ENCODE measurements around the gene DHCR24. TPM values are rescaled to one million over a fixed set of nuclear protein-coding genes. Genes with fewer than 3 reads are reported as not detected.

Gene DHCR24
- total and polyA plus RNA-seq, 2 of the 13 experiments (the other 11 are each of a cell fraction or from before 2014, with no cell fraction given): 374 to 448 TPM

GRCh38 chr1:54888080-54888733 is 1.2 kb upstream of the DHCR24 start (continued):
- TF ChIP-seq GTF3A (CRISPR knock-in tag; conservative IDR thresholded peaks at IDR 0.05) (0 out of 2 replicates have a peak, but pooled peaks have one; percentile 23), ZNF251 (CRISPR knock-in tag; IDR thresholded peaks at IDR 0.05) (no peak), SOX6 (IDR thresholded peaks at IDR 0.05) (no peak), SOX6 (CRISPR knock-in tag; IDR thresholded peaks at IDR 0.05) (peak; percentile 100), ZNF101 (CRISPR knock-in tag; IDR thresholded peaks at IDR 0.05; ENCODE audit: borderline replicate concordance, low read depth) (no peak), ZNF646 (CRISPR knock-in tag; IDR thresholded peaks at IDR 0.05) (no peak), SUZ12 (IDR thresholded peaks at IDR 0.05; ENCODE audit: low read depth, low read length) (no peak), SAP130 (CRISPR knock-in tag; IDR thresholded peaks at IDR 0.05; ENCODE audit: low read depth) (peak; percentile 94), ZNF230 (CRISPR knock-in tag; IDR thresholded peaks at IDR 0.05) (no peak), U2AF2 (IDR thresholded peaks at IDR 0.05; ENCODE audit: low read depth, low read length) (no peak), SIN3A (IDR thresholded peaks at IDR 0.05; ENCODE audit: borderline replicate concordance, low read depth, low read length) (peak; percentile 22; the same call in 1 of the 2 replicates), SETDB1 (CRISPR knock-in tag; IDR thresholded peaks at IDR 0.05; ENCODE audit: borderline replicate concordance) (no peak), ZNF891 (CRISPR knock-in tag; IDR thresholded peaks at IDR 0.05) (no peak)
- TF ChIP-seq, protein P1, sequence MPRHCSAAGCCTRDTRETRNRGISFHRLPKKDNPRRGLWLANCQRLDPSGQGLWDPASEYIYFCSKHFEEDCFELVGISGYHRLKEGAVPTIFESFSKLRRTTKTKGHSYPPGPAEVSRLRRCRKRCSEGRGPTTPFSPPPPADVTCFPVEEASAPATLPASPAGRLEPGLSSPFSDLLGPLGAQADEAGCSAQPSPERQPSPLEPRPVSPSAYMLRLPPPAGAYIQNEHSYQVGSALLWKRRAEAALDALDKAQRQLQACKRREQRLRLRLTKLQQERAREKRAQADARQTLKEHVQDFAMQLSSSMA (CRISPR knock-in tag; IDR thresholded peaks at IDR 0.05): no peak
- TF ChIP-seq, protein P2, sequence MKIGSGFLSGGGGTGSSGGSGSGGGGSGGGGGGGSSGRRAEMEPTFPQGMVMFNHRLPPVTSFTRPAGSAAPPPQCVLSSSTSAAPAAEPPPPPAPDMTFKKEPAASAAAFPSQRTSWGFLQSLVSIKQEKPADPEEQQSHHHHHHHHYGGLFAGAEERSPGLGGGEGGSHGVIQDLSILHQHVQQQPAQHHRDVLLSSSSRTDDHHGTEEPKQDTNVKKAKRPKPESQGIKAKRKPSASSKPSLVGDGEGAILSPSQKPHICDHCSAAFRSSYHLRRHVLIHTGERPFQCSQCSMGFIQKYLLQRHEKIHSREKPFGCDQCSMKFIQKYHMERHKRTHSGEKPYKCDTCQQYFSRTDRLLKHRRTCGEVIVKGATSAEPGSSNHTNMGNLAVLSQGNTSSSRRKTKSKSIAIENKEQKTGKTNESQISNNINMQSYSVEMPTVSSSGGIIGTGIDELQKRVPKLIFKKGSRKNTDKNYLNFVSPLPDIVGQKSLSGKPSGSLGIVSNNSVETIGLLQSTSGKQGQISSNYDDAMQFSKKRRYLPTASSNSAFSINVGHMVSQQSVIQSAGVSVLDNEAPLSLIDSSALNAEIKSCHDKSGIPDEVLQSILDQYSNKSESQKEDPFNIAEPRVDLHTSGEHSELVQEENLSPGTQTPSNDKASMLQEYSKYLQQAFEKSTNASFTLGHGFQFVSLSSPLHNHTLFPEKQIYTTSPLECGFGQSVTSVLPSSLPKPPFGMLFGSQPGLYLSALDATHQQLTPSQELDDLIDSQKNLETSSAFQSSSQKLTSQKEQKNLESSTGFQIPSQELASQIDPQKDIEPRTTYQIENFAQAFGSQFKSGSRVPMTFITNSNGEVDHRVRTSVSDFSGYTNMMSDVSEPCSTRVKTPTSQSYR (CRISPR knock-in tag; IDR thresholded peaks at IDR 0.05; ENCODE audit: borderline replicate concordance): peak; percentile 77; the same call in 1 of the 2 replicates
- TF ChIP-seq, protein P3, sequence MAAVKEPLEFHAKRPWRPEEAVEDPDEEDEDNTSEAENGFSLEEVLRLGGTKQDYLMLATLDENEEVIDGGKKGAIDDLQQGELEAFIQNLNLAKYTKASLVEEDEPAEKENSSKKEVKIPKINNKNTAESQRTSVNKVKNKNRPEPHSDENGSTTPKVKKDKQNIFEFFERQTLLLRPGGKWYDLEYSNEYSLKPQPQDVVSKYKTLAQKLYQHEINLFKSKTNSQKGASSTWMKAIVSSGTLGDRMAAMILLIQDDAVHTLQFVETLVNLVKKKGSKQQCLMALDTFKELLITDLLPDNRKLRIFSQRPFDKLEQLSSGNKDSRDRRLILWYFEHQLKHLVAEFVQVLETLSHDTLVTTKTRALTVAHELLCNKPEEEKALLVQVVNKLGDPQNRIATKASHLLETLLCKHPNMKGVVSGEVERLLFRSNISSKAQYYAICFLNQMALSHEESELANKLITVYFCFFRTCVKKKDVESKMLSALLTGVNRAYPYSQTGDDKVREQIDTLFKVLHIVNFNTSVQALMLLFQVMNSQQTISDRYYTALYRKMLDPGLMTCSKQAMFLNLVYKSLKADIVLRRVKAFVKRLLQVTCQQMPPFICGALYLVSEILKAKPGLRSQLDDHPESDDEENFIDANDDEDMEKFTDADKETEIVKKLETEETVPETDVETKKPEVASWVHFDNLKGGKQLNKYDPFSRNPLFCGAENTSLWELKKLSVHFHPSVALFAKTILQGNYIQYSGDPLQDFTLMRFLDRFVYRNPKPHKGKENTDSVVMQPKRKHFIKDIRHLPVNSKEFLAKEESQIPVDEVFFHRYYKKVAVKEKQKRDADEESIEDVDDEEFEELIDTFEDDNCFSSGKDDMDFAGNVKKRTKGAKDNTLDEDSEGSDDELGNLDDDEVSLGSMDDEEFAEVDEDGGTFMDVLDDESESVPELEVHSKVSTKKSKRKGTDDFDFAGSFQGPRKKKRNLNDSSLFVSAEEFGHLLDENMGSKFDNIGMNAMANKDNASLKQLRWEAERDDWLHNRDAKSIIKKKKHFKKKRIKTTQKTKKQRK (IDR thresholded peaks at IDR 0.05; ENCODE audit: low read length): no peak

Measured in HepG2 (cell line).